MM.1S (cell line): ENCODE data around the gene POU3F3.

Experiments
- DNase-seq: peaks from one replicate; pipeline ENCODE4 v3.0.0-alpha.2; 2015
- H2AFZ ChIP-seq: fragments of 300-600 bp; sonication (generic); 2 replicates; pipeline ENCODE4 v1.6.0; 2016; ENCODE audit warnings: antibody characterized with exemption, low read length
- H3F3A ChIP-seq: fragments of 300-600 bp; sonication (generic); 2 replicates; pipeline ENCODE4 v1.6.1; 2016; ENCODE audit warnings: mild to moderate bottlenecking, antibody characterized with exemption, low read length, moderate library complexity, mixed read lengths; ENCODE audit not compliant: insufficient read depth
- H3K27ac ChIP-seq: fragments of 300-600 bp; sonication (generic); 2 replicates; pipeline ENCODE4 v1.5.1; 2016; ENCODE audit warnings: mild to moderate bottlenecking, low read length
- H3K27me3 ChIP-seq: fragments of 300-600 bp; sonication (generic); replicated peaks from 2 replicates; pipeline ENCODE4 v1.6.0; 2016; ENCODE audit warnings: low read length; ENCODE audit not compliant: insufficient read depth
- H3K36me3 ChIP-seq: fragments of 300-600 bp; sonication (generic); replicated peaks from 2 replicates; pipeline ENCODE4 v1.6.1; 2016; ENCODE audit warnings: mild to moderate bottlenecking, low read length, mixed read lengths; ENCODE audit not compliant: insufficient read depth
- H3K4me1 ChIP-seq: fragments of 300-600 bp; sonication (generic); 2 replicates; pipeline ENCODE4 v1.6.1; 2016; ENCODE audit warnings: low read length, mixed read lengths
- H3K4me2 ChIP-seq: fragments of 300-600 bp; sonication (generic); 2 replicates; pipeline ENCODE4 v1.6.0; 2016; ENCODE audit warnings: low read depth, low read length
- H3K4me3 ChIP-seq: fragments of 300-600 bp; sonication (generic); 2 replicates; pipeline ENCODE4 v1.5.1; 2016; ENCODE audit warnings: low read length, mixed read lengths
- H3K79me2 ChIP-seq: fragments of 300-600 bp; sonication (generic); 2 replicates; pipeline ENCODE4 v1.6.1; 2016; ENCODE audit warnings: mixed run types, low read length, mixed read lengths
- H3K9ac ChIP-seq: fragments of 300-600 bp; sonication (generic); 2 replicates; pipeline ENCODE4 v1.6.1; 2016; ENCODE audit warnings: low read length, mixed read lengths
- H3K9me2 ChIP-seq: fragments of 300-600 bp; sonication (generic); replicated peaks from 2 replicates; pipeline ENCODE4 v1.6.1; 2016; ENCODE audit warnings: mild to moderate bottlenecking, low read length, mixed read lengths; ENCODE audit not compliant: insufficient read depth
- H3K9me3 ChIP-seq: fragments of 300-600 bp; sonication (generic); replicated peaks from 2 replicates; pipeline ENCODE4 v1.6.1; 2016; ENCODE audit warnings: mild to moderate bottlenecking, low read length, mixed read lengths; ENCODE audit not compliant: insufficient read depth
- H4K20me1 ChIP-seq: fragments of 300-600 bp; sonication (generic); 2 replicates; pipeline ENCODE4 v1.6.1; 2016; ENCODE audit warnings: mild to moderate bottlenecking, low read length, moderate library complexity, mixed read lengths; ENCODE audit not compliant: insufficient read depth
- CTCF ChIP-seq: fragments of 300-600 bp; sonication (generic); IDR thresholded peaks from 2 replicates; pipeline ENCODE4 v1.5.1; 2016; ENCODE audit warnings: antibody characterized with exemption, low read length, mixed read lengths
- EZH2 ChIP-seq: fragments of 300-600 bp; sonication (generic); optimal IDR thresholded peaks from 2 replicates; pipeline ENCODE3; 2017; ENCODE audit warnings: low read depth, mild to moderate bottlenecking, antibody characterized with exemption, low read length, mixed read lengths
- EZH2phosphoT487 ChIP-seq: fragments of 300-600 bp; sonication (generic); IDR thresholded peaks from 2 replicates; pipeline ENCODE4 v1.6.1; 2018; ENCODE audit warnings: antibody characterized with exemption, low read length

POU3F3 gene

GRCh38 chr2:104901037-104901881 lies 47.3 kb downstream of the POU3F3 start:
- TF ChIP-seq EZH2phosphoT487 (no peak), EZH2 (no peak), CTCF (no peak)
- no peaks in the 10 kb centered on the region for H3K36me3 ChIP-seq
- H2AFZ ChIP-seq = no peak overlapping the region
- H3F3A ChIP-seq = no peaks in the 10 kb centered on the region
- H3K79me2 ChIP-seq = no peaks in the 10 kb centered on the region
- no peaks in the 10 kb centered on the region for H3K27me3 ChIP-seq
- no peak overlapping the region for H3K9ac ChIP-seq
- no peak overlapping the region for H3K27ac ChIP-seq
- H3K4me3 ChIP-seq = no peak overlapping the region
- DNase-seq = no peak
- no peaks in the 10 kb centered on the region for H3K9me2 ChIP-seq
- no peaks in the 10 kb centered on the region for H4K20me1 ChIP-seq
- H3K9me3 ChIP-seq = no peaks in the 10 kb centered on the region
- no peak overlapping the region for H3K4me2 ChIP-seq
- no peaks in the 10 kb centered on the region for H3K4me1 ChIP-seq

- TF ChIP-seq CTCF (no peak), EZH2 (no peak), EZH2phosphoT487 (no peak)
- Histone ChIP-seq H3K27me3 (no peaks in the 10 kb centered on the region), H3K4me3 (no peak overlapping the region), H3K79me2 (no peaks in the 10 kb centered on the region), H4K20me1 (no peaks in the 10 kb centered on the region), H3K4me1 (no peaks in the 10 kb centered on the region), H3K9me2 (no peaks in the 10 kb centered on the region), H3K9me3 (no peaks in the 10 kb centered on the region), H3K27ac (no peak overlapping the region), H3F3A (no peaks in the 10 kb centered on the region), H3K36me3 (no peaks in the 10 kb centered on the region), H2AFZ (no peak overlapping the region), H3K9ac (no peak overlapping the region), H3K4me2 (no peak overlapping the region)
- no peak for DNase-seq
These were observed 48.4 kb downstream of the POU3F3 start for GRCh38 chr2:104902317-104902716.
